ENCODE data around the gene RNASE13. TPM values are rescaled to one million over a fixed set of nuclear protein-coding genes. Genes with fewer than 3 reads are reported as not detected.
A peak's percentile ranks its signal among the peaks of the same experiment; 100 is the strongest.

The RNASE13 gene
- total RNA-seq, 4 donors from 2014 or later = not detected

GRCh38 chr14:21048638-21049037 lies 14.0 kb upstream of the RNASE13 start:
- WGBS, 2 donors = 76 to 85% methylated on average over 2 of the region's 2 CpGs
- no peaks in the 10 kb centered on the region for H3K9me3 ChIP-seq
- no peak for TF ChIP-seq POLR2A (IDR thresholded peaks at IDR 0.05)
- TF ChIP-seq CTCF (IDR thresholded peaks at IDR 0.05) = no peak
- H3K27me3 ChIP-seq = no peaks in the 10 kb centered on the region
- intact Hi-C loops (cut with DNase I) = no loop called here
- DNase-seq = no peak
- no peak overlapping the region for H3K27ac ChIP-seq
- H3K36me3 ChIP-seq = no peaks in the 10 kb centered on the region
- no peak overlapping the region for H3K4me3 ChIP-seq (replicated peaks in 1 of 3)
- H3K4me1 ChIP-seq = peaks cover 8 to 10% of the 10 kb centered on the region in 2 donors

- no peak overlapping the region for H3K27ac ChIP-seq
- no peak overlapping the region for H3K4me3 ChIP-seq (replicated peaks in 1 of 3)
- peaks cover 13 to 20% of the 10 kb centered on the region in 2 donors for H3K4me1 ChIP-seq
- intact Hi-C loops (cut with DNase I) = no loop called here
- H3K27me3 ChIP-seq = no peaks in the 10 kb centered on the region
- WGBS, 2 donors = 70 to 77% methylated on average over 2 of the region's 2 CpGs
- no peak for TF ChIP-seq POLR2A (IDR thresholded peaks at IDR 0.05)
- H3K9me3 ChIP-seq = no peaks in the 10 kb centered on the region
- no peaks in the 10 kb centered on the region for H3K36me3 ChIP-seq
- no peak for DNase-seq
Measured at GRCh38 chr14:21047378-21047781, 12.8 kb upstream of the RNASE13 start.

GRCh38 chr14:21043974-21044618 lies 9.5 kb upstream of the RNASE13 start:
- WGBS, 2 donors = 29 to 32% methylated on average over 6 of the region's 6 CpGs
- Histone ChIP-seq H3K9me3 (no peaks in the 10 kb centered on the region), H3K4me1 (peaks cover 21 to 29% of the 10 kb centered on the region in 2 donors), H3K4me3 (replicated peaks in 1 of 3) (no peak overlapping the region), H3K36me3 (no peaks in the 10 kb centered on the region), H3K27me3 (no peaks in the 10 kb centered on the region), H3K27ac (peak overlapping the region; percentile 23 to 71 (median 64))
- DNase-seq = peak; percentile 32 to 46
- no peak for TF ChIP-seq POLR2A (IDR thresholded peaks at IDR 0.05)
- TF ChIP-seq CTCF (IDR thresholded peaks at IDR 0.05) = no peak
- intact Hi-C loops (cut with DNase I) = no loop called here

- Histone ChIP-seq H3K27me3 (no peaks in the 10 kb centered on the region), H3K4me1 (peaks cover 27 to 35% of the 10 kb centered on the region in 2 donors), H3K36me3 (no peaks in the 10 kb centered on the region), H3K9me3 (no peaks in the 10 kb centered on the region), H3K27ac (peak overlapping the region; percentile 23 to 71 (median 64)), H3K4me3 (replicated peaks in 1 of 3) (no peak overlapping the region)
- intact Hi-C loops (cut with DNase I) = no loop called here
- DNase-seq = no peak
- 34 to 35% methylated on average over 2 of the region's 2 CpGs for WGBS, 2 donors
- TF ChIP-seq POLR2A (IDR thresholded peaks at IDR 0.05) = no peak
- no peak for TF ChIP-seq CTCF (IDR thresholded peaks at IDR 0.05)
Measured at GRCh38 chr14:21043387-21043973, 8.9 kb upstream of the RNASE13 start.

GRCh38 chr14:21042918-21043317 lies 8.3 kb upstream of the RNASE13 start:
- H3K9me3 ChIP-seq = no peaks in the 10 kb centered on the region
- no peak for DNase-seq
- TF ChIP-seq CTCF (IDR thresholded peaks at IDR 0.05) (no peak), POLR2A (IDR thresholded peaks at IDR 0.05) (no peak)
- H3K4me3 ChIP-seq (replicated peaks in 1 of 3) = no peak overlapping the region
- H3K36me3 ChIP-seq = no peaks in the 10 kb centered on the region
- peak overlapping the region in 1 of 3 donors; percentile 64 for H3K27ac ChIP-seq
- 61 to 73% methylated on average over 8 of the region's 8 CpGs for WGBS, 2 donors
- peaks cover 28 to 40% of the 10 kb centered on the region in 2 donors for H3K4me1 ChIP-seq
- H3K27me3 ChIP-seq = no peaks in the 10 kb centered on the region
- intact Hi-C loops (cut with DNase I) = no loop called here
